Trophoblast cell (in vitro differentiated cells and primary cell): ENCODE results near the gene SLC22A14. TPM values are rescaled to one million over a fixed set of nuclear protein-coding genes. Genes with fewer than 3 reads are reported as not detected.

Source experiments
- DNase-seq, 2 donors: peaks; one replicate each; pipeline ENCODE4 v3.0.0-alpha.2; 2016
- H2AFZ ChIP-seq: 2 replicates; pipeline ENCODE4 v1.6.1; 2013; ENCODE audit warnings: low read length, moderate library complexity, mild to moderate bottlenecking; ENCODE audit not compliant: insufficient read depth, poor library complexity
- H2AK5ac ChIP-seq: 2 replicates; pipeline ENCODE4 v1.6.1; 2013; ENCODE audit warnings: mild to moderate bottlenecking, low read length
- H2BK120ac ChIP-seq: 2 replicates; pipeline ENCODE4 v1.6.1; 2013; ENCODE audit warnings: low read length, mild to moderate bottlenecking, moderate library complexity; ENCODE audit not compliant: insufficient read depth, poor library complexity
- H2BK12ac ChIP-seq: 2 replicates; pipeline ENCODE4 v1.6.1; 2013; ENCODE audit warnings: mild to moderate bottlenecking, low read length, moderate library complexity
- H2BK5ac ChIP-seq: 2 replicates; pipeline ENCODE4 v1.6.1; 2013; ENCODE audit warnings: low read length, low read depth, moderate library complexity, mild to moderate bottlenecking; ENCODE audit not compliant: poor library complexity
- H3K14ac ChIP-seq: 2 replicates; pipeline ENCODE4 v1.6.1; 2013; ENCODE audit warnings: mild to moderate bottlenecking, low read length
- H3K18ac ChIP-seq: 2 replicates; pipeline ENCODE4 v1.6.1; 2013; ENCODE audit warnings: mild to moderate bottlenecking, low read length
- H3K23ac ChIP-seq: 2 replicates; pipeline ENCODE4 v1.6.1; 2013; ENCODE audit warnings: low read length
- H3K27ac ChIP-seq: 2 replicates; pipeline ENCODE4 v1.5.1; 2013; ENCODE audit warnings: low read depth, mild to moderate bottlenecking, inconsistent platforms, low read length, moderate library complexity
- H3K27me3 ChIP-seq: 2 replicates; pipeline ENCODE4 v1.6.1; 2013; ENCODE audit warnings: inconsistent platforms, mild to moderate bottlenecking, low read length, moderate library complexity; ENCODE audit not compliant: insufficient read depth
- H3K36me3 ChIP-seq, 2 experiments: 1 replicate in 1 of 2; 2 replicates in 1 of 2; pipeline ENCODE4 v1.6.1; 2013; ENCODE audit warnings: low read length in 2 of 2, mild to moderate bottlenecking in 2 of 2, moderate library complexity in 1 of 2; ENCODE audit not compliant: insufficient read depth in 2 of 2, control insufficient read depth in 1 of 2
- H3K4ac ChIP-seq: 2 replicates; pipeline ENCODE4 v1.6.1; 2013; ENCODE audit warnings: low read depth, mild to moderate bottlenecking, low read length, moderate library complexity
- H3K4me1 ChIP-seq, 2 experiments: 1 replicate in 1 of 2; 2 replicates in 1 of 2; pipeline ENCODE4 v1.6.1; 2013; ENCODE audit warnings: low read length in 2 of 2, mild to moderate bottlenecking in 2 of 2, moderate library complexity in 1 of 2; ENCODE audit not compliant: insufficient read depth in 2 of 2, control insufficient read depth in 1 of 2
- H3K4me2 ChIP-seq: 2 replicates; pipeline ENCODE4 v1.6.1; 2013; ENCODE audit warnings: inconsistent platforms, mild to moderate bottlenecking, low read length, moderate library complexity
- H3K4me3 ChIP-seq: 2 replicates; pipeline ENCODE4 v1.5.1; 2013; ENCODE audit warnings: mild to moderate bottlenecking, low read depth, low read length, inconsistent platforms
- H3K79me1 ChIP-seq: one replicate; pipeline ENCODE4 v1.6.1; 2013; ENCODE audit warnings: low read length
- H3K79me2 ChIP-seq: 2 replicates; pipeline ENCODE4 v1.6.1; 2013; ENCODE audit warnings: low read length, mild to moderate bottlenecking; ENCODE audit not compliant: control insufficient read depth, insufficient read depth, poor library complexity
- H3K9ac ChIP-seq: 2 replicates; pipeline ENCODE4 v1.6.1; 2013; ENCODE audit warnings: mild to moderate bottlenecking, low read length
- H3K9me3 ChIP-seq: 2 replicates; pipeline ENCODE4 v1.6.1; 2013; ENCODE audit warnings: low read depth, mild to moderate bottlenecking, control low read depth, inconsistent platforms, low read length; ENCODE audit not compliant: insufficient read depth
- H4K12ac ChIP-seq: 2 replicates; pipeline ENCODE4 v1.6.1; 2013; ENCODE audit warnings: low read depth, mild to moderate bottlenecking, low read length, moderate library complexity
- H4K8ac ChIP-seq: 2 replicates; pipeline ENCODE4 v1.6.1; 2013; ENCODE audit warnings: low read depth, mild to moderate bottlenecking, low read length, moderate library complexity
- H4K91ac ChIP-seq: one replicate; pipeline ENCODE4 v1.6.1; 2013; ENCODE audit warnings: low read depth, mild to moderate bottlenecking, low read length, moderate library complexity
- WGBS: extraction: QIAGEN DNeasy Blood & Tissue Kit; methylation state at CpG from one replicate; pipeline ENCODE4 v1.1.7; 2013; ENCODE audit warnings: missing lambda C conversion rate; ENCODE audit not compliant: insufficient read length, insufficient coverage; ENCODE audit errors: extremely low coverage; 5-methylcytosine and 5-hydroxymethylcytosine counted together
- polyA plus RNA-seq: library from polyadenylated mRNA; stranded (reverse); fragments of 200-250 nt; gene quantifications from 2 replicates; pipeline ENCODE4 v1.2.3, GENCODE V29; 2013

Gene SLC22A14, protein sequence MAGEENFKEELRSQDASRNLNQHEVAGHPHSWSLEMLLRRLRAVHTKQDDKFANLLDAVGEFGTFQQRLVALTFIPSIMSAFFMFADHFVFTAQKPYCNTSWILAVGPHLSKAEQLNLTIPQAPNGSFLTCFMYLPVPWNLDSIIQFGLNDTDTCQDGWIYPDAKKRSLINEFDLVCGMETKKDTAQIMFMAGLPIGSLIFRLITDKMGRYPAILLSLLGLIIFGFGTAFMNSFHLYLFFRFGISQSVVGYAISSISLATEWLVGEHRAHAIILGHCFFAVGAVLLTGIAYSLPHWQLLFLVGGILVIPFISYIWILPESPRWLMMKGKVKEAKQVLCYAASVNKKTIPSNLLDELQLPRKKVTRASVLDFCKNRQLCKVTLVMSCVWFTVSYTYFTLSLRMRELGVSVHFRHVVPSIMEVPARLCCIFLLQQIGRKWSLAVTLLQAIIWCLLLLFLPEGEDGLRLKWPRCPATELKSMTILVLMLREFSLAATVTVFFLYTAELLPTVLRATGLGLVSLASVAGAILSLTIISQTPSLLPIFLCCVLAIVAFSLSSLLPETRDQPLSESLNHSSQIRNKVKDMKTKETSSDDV
- 0.08 and 0.10 TPM in 2 replicates for polyA plus RNA-seq

DNA sequence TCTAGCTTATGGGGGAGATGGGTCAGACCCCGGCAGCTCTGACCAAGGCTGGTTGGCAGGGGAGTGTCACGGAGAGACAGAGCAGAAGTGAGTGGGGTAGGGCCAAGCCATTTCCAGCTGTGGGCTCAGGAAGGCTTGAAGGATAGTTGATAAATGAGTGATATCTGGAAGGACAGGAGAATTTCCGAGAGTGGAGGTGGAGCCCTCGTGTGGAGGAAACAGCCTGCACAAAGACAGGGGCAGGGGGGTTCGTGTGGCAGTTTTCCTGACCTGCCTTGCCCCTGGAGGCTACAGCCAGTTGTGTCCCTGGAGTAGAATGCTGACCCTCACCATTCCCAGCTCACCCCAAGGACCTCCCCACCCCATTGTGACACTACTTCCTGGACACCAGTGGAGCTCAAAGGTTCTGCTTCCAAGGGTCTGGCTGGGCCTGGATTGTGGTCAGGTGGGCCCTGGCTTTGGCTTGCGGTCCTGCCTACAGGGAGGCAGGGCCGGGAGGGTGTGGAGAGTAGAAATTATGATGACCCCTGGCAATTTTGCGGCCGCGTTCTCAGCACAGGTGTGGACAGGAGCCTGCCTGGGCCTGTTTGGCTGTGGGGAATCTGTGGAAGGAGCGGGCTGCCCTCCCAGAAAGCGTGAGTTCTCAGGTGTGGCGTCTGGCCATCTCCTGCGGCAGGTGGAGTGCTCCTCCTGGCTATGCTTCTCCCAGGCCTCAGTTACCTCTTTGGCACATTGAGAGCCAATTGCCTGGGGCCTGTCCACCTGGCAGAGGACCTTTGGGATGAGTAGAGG is at the start of gene SLC22A14:
Gene SLC22A14, plus strand, starts transcription at position 400 of the 792 bp plus-strand sequence. CDS start 23,733 bp downstream, outside the sequence.
- Histone ChIP-seq H2BK120ac (no peak within 1 kb of the TSS), H3K4ac (no peak within 1 kb of the TSS), H3K9me3 (peaks cover 3% of the 10 kb centered on the region), H2AK5ac (no peak within 1 kb of the TSS), H4K12ac (no peak within 1 kb of the TSS), H4K91ac (no peak within 1 kb of the TSS), H3K79me1 (no peaks in the 10 kb centered on the region), H2AFZ (no peak within 1 kb of the TSS), H3K4me2 (no peak within 1 kb of the TSS), H3K14ac (no peak within 1 kb of the TSS), H3K18ac (no peak within 1 kb of the TSS), H4K8ac (no peak within 1 kb of the TSS), H3K4me3 (no peak within 1 kb of the TSS), H3K36me3 (peaks cover 0 to 7% of the 10 kb centered on the region in 2 experiments), H2BK12ac (no peak within 1 kb of the TSS), H2BK5ac (no peak within 1 kb of the TSS), H3K23ac (no peak within 1 kb of the TSS), H3K9ac (no peak within 1 kb of the TSS), H3K27ac (no peak within 1 kb of the TSS), H3K79me2 (no peaks in the 10 kb centered on the region), H3K4me1 (no peaks in the 10 kb centered on the region), H3K27me3 (no peaks in the 10 kb centered on the region)
- DNase-seq = peak in 1 of 2 donors; percentile 29
- no CpG with 5 or more reads among the region's 14 CpGs for WGBS

DNA sequence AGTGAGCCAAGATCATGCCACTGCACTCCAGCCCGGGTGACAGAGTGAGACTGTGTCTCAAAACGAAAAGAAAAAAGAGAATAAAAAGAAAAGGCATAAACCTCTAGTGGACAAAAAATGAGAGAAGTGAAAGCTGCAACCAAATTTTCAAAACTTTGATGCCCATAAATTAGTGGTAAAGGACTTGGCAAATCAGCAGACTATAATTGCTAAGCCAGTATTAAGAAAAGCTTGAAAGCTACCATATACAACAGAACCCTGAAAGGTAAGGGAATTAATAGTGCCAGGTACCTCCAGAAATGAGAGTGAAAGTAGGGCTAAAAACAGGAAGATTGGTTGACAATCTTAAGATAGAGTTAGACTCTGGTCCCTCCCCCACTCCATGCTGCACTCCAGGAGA is 49.4 kb upstream of the SLC22A14 start:
- no peak overlapping the region for H4K8ac ChIP-seq
- peaks cover 2 to 5% of the 10 kb centered on the region in 2 experiments for H3K36me3 ChIP-seq
- H3K79me2 ChIP-seq = no peaks in the 10 kb centered on the region
- no peak overlapping the region for H3K4ac ChIP-seq
- H4K12ac ChIP-seq = no peak overlapping the region
- no peak overlapping the region for H3K18ac ChIP-seq
- H3K4me3 ChIP-seq = no peak overlapping the region
- no peak overlapping the region for H2BK12ac ChIP-seq
- H2BK5ac ChIP-seq = no peak overlapping the region
- no peaks in the 10 kb centered on the region for H3K4me1 ChIP-seq
- no peak for DNase-seq
- no peaks in the 10 kb centered on the region for H3K9me3 ChIP-seq
- H2AFZ ChIP-seq = no peak overlapping the region
- no peak overlapping the region for H2AK5ac ChIP-seq
- no peak overlapping the region for H3K9ac ChIP-seq
- WGBS = no CpG with 5 or more reads among the region's 2 CpGs
- no peak overlapping the region for H3K23ac ChIP-seq
- no peak overlapping the region for H3K4me2 ChIP-seq
- no peak overlapping the region for H3K14ac ChIP-seq
- H2BK120ac ChIP-seq = no peak overlapping the region
- no peaks in the 10 kb centered on the region for H3K79me1 ChIP-seq
- H3K27me3 ChIP-seq = no peaks in the 10 kb centered on the region
- H3K27ac ChIP-seq = no peak overlapping the region
- H4K91ac ChIP-seq = no peak overlapping the region

DNA sequence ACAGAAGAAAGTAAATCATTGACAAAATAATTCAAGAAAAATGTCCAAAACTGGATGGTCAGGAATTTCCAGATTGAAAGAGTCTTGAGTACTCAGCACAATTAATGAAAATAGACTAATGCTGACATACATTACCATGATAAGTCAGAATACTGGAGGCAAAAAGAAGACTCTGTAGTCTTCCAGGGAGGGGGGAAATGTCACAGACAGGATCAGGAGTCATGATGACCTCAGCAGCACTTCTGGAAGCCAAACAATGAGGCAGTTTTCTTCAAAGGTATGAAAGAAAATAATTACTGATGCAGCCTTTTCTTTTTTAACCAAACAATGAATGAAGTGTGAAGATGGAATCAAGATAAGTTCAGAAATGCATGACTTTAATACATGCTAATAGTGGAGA is 46.6 kb upstream of the SLC22A14 start:
- Histone ChIP-seq H2AFZ (no peak overlapping the region), H4K8ac (no peak overlapping the region), H3K79me2 (no peaks in the 10 kb centered on the region), H3K4me2 (no peak overlapping the region), H3K9me3 (no peaks in the 10 kb centered on the region), H2BK12ac (no peak overlapping the region), H2BK120ac (no peak overlapping the region), H3K18ac (no peak overlapping the region), H3K27me3 (no peaks in the 10 kb centered on the region), H3K4me3 (no peak overlapping the region), H2AK5ac (no peak overlapping the region), H3K4ac (no peak overlapping the region), H4K91ac (no peak overlapping the region), H2BK5ac (no peak overlapping the region), H3K23ac (no peak overlapping the region), H3K36me3 (peaks cover 2 to 7% of the 10 kb centered on the region in 2 experiments), H3K4me1 (no peaks in the 10 kb centered on the region), H3K14ac (no peak overlapping the region), H3K27ac (no peak overlapping the region), H3K9ac (no peak overlapping the region), H3K79me1 (no peaks in the 10 kb centered on the region), H4K12ac (no peak overlapping the region)
- DNase-seq = peak in 1 of 2 donors; percentile 23

DNA sequence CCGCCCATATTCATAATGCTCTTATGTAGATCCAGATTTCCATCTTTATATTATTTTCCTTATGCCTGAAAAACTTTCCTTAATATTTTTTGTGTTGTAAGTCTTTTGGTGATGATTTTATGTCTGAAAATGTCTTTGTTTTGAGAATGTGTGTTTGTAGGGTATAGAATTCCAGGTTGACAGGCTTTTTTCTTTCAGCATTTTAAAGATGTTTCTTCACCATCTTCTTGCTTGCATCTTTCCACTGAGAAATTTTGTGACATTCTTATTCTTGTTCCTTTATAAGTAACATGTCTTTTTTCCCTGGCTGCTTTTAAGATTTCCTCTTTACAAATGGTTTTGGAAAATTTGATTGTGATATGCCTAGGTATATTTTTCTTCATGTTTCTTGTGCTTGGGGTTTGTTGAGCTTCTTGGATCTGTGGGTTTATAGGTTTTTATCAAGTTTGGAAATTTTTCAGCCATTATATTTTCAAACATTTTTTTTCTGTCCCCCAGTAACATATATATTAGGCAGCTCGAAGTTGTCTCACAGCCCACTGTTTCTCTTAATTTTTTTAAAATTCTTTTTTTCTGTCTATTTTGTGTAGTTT is 43.6 kb upstream of the SLC22A14 start:
- no peak overlapping the region for H3K14ac ChIP-seq
- DNase-seq = no peak
- H2BK120ac ChIP-seq = no peak overlapping the region
- H2BK5ac ChIP-seq = no peak overlapping the region
- no peak overlapping the region for H3K4ac ChIP-seq
- H2AFZ ChIP-seq = no peak overlapping the region
- no CpG with 5 or more reads among the region's 2 CpGs for WGBS
- H3K27ac ChIP-seq = no peak overlapping the region
- no peak overlapping the region for H3K4me2 ChIP-seq
- no peaks in the 10 kb centered on the region for H3K9me3 ChIP-seq
- no peak overlapping the region for H3K9ac ChIP-seq
- H4K8ac ChIP-seq = no peak overlapping the region
- H2AK5ac ChIP-seq = no peak overlapping the region
- H3K27me3 ChIP-seq = no peaks in the 10 kb centered on the region
- no peaks in the 10 kb centered on the region for H3K4me1 ChIP-seq
- H3K79me1 ChIP-seq = no peaks in the 10 kb centered on the region
- H2BK12ac ChIP-seq = no peak overlapping the region
- no peaks in the 10 kb centered on the region for H3K79me2 ChIP-seq
- H3K36me3 ChIP-seq = peaks cover 2 to 3% of the 10 kb centered on the region in 2 experiments
- no peak overlapping the region for H3K23ac ChIP-seq
- H3K4me3 ChIP-seq = no peak overlapping the region
- no peak overlapping the region for H3K18ac ChIP-seq
- no peak overlapping the region for H4K12ac ChIP-seq
- no peak overlapping the region for H4K91ac ChIP-seq
